Muscle of arm (tissue), 12 donors: ENCODE results near the gene CTSD. TPM values are rescaled to one million over a fixed set of nuclear protein-coding genes. Genes with fewer than 3 reads are reported as not detected.

Source experiments
- DNase-seq: peaks from one replicate; pipeline ENCODE4 v3.0.0-alpha.2; 2013
- polyA plus RNA-seq, 12 donors: library from polyadenylated mRNA; unstranded; fragments of 120-200 nt; gene quantifications; one replicate each; pipeline ENCODE4 v1.2.1, GENCODE V29; 2013; ENCODE audit not compliant: insufficient read length in 12 of 12

CTSD gene
- polyA plus RNA-seq, 12 donors, result 54.4 to 118 (median 79.9) TPM; not detected in 1

DNA sequence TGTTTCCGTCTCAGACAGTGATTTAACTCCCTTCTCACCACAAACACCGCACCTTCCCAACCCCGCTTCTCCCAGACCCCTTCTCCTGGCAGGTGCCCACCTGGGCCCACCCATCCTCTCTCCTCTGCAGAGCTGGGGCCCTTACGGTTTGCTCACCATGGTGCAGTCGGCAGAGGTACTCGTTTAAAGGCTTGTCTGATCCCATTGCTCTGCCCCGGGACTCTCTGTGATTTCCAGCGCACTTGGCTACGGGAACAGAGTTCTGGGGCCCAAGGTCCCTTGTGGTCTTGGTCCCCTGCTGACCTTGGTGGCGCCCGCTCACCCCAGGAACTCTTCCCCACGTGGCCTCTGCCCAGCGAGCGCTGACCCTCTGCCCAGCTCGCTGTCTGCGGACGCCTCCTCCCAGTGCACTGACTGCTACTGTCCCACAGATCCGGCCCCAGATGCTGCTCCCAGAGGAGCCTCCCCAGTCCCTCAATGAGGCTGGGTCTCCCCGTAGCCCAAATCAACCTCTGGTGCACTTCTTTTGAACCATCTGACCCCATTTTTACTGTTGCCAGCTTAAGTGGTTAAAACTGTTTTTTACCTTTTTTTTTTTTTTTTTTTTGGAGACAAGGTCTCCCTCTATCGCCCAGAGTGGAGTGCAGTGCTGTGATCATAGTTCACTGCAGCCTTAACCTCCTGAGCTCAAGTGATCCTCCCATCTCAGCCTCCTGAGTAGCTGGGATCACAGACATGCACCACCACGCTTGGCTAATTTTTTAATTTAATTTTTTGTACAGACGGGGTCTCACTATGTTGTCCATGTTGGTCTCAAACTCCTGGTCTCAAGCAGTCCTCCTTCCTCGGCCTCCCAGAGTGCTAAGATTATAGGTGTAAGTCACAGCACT, 21.3 kb upstream of the CTSD start:
- no peak for DNase-seq

DNA sequence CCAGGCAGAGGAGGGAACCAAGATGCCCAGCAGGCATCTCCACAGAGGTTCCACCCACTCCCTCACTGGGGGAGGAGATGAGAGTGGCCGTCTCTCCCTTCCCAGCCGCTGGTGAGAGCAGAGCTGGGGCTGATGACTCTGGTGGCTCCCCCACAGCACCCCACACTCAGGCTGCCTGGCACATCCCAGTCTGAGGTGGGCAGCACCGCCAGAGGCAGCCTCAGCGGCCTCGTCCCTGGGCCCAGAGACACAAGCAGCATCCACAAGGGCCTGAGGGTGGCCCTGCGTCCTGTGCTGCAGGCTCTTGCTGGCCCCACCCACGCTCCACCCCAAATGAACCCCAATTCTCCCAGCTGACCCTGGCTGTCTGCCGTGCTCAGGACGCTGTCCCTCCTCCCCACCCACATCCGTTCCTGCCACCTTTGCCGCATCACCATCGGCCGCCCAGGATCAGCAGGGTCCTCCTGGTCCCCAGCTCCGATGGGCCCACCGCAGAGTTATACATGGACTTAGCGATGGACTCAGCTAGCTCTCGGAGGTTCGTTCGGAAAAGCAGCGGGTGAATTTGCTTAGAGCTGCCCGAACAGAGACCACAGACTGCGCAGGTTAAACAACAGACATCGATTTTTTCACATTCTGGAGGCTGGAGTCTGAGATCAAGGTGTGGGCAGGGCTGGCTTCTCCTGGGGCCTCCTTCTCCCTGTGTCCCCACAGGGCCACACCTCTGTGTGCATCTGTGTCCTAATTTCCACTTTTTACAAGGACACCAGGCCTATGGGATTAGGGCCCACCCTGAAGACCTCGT, 20.2 kb upstream of the CTSD start:
- DNase-seq, result no peak

DNA sequence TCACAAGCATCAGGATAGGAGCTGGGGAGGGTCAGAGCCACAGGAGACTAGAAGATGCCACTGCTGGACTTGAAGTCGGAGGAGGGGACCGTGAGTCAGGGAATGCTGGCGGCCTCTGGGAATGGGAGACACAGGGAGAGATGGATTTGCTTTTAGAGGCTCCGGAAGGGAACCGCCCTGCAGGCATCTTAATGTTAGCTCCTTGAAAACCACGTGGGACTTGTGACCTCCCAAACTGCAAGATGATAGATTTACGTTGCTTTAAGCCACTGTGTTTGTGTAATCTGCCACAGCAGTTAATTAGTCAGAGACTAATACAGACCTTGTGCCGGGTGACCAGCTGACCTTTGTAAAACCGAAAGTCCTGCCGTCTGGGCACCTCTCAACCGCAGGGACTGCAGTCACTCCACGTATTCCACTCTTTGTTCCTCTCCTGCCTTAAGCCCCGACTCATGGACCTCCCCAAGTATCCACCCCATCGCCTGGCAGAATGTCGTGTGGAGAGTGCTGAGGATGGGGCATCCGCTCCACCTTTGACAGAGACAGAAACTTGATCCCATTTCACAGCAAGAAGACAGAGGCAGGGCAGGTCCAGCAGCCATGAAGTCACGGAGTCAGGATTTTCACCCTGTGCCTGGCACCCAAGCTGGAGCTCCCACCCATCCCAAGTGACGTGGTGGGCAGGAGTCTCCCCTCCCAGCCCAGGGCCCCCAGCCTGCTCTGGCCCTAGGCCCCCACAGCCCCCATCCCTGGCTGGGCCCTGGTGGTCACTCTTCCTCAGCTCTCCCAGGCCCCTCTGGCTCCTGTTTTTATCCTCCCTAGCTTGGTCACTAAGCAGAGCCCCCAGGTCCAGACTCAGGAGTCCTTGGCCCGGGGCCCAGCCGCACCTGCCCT, 19.4 kb upstream of the CTSD start:
- DNase-seq, result no peak

DNA sequence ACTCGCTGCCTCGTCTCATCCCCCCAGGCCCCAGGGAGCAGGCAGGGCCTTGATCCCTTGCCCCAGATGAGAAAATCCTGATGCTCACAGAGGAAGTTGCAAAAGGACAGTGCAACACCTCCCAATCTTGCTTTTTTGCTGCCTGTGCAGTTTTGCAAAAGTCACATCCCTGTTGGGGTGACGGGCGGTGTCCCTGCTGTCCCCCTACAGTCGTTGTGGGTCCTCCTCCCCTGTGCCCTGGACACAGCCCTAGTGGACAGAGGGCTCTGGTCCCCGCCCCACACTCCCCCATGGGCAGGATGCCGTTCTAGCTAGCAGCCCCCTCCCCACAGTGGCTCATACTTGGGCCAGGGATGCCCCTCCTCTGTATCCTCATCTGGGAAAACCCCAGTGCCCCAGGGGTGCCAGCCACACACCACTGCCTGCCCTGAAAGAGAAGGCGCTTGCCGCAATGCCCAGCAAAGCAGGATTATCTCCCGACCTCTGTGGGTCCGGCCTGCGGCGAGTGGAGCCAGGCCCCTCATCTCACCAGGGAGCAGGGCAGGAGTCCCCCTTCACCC, 18.4 kb upstream of the CTSD start:
- no peak for DNase-seq

DNA sequence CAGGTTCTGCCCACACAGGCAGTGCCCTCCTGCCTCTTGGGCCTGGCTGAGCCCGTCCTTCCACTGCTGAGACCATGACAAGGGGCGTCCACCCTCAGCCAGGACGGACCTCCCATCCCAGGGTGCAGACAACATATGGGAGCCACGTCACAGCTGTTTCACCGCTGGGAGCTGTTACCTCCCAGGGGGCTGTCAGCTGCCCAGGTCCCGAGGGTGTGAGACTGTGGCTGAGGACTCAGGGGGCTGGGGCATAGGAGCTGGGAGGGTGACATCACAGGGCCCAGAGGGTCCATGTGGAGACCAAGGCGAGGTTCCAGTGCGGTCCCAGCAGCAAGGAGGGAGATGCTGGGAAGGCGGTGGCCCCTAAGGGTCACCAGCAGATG, 17.9 kb upstream of the CTSD start:
- DNase-seq, result no peak

DNA sequence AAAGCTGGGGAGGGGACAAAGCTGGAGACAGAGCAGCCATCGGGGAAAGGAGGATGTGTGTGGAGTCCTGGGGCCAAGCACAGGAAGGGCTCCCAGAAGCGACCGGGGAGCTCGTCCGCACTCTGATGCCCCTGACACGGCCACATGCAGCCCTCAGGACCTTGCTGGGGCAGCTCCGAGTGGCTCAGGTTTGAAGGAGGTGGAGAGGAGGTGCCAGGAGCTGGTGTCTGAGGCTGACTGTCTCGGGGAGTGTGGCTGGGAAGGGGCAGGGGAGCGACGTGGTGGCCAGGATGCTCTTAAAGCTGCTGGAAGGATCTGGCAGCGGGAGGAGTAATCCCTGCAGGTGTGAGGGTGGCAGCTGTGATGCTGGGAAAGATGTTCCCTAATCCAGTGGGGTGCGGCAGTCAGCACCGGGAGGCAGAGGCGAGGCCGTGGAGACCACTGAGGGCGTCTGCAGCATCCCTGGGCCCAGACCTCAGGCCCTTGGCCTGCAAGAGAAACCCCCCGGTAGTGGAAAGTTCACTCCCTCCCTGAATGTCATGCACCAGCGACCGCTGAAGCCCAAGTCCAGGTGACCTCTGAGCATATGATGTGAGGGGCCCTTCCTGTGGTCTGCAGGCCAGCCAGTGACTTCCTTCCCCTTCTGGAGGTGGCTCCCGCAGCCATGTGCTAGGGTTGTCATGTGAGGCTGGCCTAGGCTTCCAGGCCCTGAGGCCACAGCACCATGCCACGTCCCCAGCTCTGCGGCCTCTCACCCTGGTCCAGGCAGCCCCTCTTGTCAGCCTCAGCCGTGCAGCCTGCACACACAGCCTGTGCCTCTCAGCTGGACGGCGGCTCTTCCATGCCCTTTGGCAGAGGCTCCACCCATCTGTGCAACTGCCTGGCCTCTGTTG, 17.2 kb upstream of the CTSD start:
- DNase-seq, result no peak

DNA sequence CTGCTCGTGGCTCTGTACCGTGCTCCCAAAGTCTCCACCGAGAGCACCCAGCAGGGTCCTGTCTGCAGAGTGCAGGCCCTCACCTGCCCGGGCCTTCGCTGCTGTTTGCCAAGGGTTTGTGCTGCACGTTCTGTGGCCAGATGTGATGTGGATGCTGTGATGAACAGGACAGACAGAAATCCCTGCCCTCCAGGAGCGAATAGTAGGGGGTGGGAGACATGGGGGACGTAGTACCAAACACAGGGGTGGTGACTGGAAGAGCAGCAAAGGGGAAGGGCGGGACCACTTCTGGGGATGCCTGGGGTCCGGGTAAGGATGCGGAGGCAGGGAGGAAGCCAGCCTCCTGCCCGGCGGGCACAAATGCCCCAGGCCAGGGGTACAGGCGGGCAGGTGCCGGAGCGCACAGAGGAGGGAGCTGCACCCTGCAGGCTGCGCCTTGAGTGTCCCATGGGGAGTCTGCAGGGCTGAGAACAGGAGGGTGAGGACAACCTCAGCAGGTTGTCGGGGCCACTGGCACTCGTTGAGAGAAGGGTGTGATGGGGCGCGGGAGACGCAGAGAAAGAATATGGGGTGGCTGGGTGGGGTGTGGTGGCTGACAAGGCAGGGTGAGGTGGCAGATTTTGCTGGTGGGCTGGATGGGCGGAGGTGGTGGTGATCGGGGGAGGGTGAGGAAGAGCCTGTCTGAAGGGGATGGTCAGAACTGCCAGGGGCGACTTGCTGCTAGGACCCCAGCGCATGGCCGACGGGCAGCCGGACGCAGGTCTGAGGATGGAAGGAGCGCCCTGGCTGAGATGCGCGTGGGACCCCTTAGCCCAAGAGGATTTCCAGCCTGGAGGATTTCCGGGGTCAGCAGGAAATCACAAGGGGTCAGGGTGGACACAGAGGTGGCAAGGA, 16.3 kb upstream of the CTSD start:
- DNase-seq, result no peak

DNA sequence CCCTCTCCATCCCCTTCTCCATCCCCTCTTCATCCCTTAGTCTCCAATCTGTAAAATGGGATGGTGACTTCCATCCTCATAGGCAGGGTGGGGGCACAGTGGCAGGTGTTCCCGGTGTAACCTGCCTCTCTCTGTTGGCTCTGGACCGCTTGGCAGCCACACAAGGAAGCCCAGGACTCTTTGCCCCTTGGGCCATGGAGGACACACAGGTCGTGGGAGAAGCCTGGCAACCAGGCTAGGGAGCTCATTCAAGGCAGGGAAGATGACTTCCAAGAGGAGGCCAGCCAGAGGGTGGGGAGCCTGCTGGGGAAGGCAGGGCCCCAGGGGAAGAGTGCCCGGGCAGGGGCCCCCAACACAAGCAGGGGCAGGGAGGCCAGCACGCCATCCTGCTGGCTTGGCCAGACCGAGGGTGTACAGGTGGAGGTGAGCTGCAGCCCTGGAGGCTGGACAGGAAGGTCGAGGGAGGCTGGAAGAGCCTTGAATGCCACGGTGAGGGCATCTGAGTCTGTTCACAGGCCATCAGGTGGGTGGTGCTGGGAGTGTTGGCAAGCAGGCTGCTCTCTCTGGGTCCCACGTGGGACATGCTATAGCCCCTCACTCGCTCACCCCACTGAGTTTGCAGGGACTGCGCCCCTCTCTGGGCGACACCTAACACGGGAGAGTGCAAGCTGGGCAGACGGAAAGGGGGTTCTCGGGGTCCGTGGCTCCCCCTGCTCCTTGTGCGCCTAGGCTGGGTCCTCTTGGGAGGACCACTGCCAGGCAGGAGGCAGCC, 15.5 kb upstream of the CTSD start:
- no peak for DNase-seq

DNA sequence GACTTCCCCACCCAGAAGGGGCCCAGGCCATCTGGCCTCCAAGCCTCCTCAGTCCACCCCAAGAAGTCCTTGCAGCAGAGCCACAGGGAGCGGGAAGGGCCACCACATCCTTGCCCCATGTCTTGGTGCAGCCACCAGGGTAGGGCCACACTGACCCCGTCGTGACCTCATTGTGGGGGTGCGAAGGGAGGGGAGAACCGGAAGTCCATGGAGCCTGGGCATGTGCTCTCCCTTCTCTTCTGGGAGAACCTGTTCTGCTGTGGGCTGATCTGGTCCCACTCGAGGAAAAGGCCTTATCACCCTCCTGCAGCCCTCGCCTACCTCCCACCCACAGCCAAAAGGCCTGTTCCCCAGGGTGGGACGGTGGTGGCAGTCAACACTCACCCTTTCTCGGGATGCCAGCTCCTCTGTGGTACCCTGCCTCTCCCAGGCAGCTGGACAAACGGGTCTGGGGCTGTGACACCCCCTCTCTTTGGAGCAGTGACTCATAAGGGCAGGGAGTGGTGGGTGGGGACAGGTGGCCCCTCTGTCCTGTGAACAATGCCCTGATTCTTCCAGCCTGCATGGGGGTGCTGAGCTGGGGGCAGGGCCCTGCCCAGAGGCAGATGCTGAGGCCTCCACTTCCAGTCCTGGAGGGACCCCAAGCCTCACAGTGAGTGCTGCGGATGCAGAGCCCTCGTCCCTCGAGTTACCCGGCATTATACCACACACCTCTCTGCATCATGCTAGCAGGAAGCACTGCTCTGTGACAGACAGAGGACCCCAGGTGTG, 14.6 kb upstream of the CTSD start:
- no peak for DNase-seq

DNA sequence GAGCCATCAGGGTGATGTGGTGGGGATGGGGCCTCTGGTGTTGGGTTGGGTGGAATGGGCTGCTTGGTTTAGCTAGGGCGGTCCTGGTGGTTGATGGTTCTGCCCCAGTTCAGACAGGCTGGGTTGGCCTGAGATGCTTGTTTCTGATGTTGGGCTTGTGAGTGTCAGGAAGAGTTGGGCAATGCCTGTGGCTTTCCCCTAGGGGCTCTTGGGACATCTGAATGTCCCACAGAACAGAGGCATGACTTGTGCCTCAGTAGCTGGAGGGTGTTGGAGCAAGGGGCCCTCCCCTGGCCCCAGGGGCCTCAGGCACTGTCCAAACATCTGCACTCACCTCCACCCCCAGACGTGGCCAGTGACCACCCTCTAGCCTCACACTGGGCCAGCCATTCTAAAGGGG, 14.0 kb upstream of the CTSD start:
- no peak for DNase-seq

DNA sequence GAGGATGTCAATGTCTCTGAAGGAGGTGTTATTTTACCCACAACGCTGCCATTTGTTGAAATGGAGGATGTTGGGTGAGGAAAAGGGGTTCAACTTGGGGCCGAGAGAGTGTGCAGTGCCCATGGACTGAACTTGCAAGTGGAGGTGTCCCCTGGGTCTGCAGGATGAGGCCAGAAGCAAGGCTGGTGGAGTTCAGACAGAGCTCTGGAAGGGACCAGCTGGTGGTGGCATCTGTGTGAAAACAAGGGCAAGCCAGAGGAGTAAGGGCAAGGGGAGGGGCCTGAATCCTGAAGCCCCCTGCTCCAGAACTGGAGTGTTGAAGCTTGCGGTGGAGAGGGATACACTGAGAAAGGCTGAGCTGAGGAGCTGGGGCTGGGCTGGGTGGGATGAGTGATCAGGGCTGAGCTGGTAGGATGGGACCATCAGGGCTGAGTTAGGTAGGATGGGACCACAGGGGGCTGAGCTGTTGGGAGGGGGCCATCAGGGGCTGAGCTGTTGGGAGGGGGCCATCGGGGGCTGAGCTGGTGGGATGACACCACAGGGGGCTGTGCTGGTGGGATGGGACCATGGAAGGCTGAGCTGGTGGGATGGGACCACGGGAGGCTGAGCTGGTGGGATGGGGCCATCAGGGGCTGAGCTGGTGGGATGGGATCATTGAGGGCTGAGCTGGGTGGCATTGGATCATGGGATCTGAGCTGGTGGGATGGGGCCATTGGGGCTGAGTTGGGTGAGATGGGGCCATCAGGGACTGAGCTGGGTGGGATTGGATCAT, 13.4 kb upstream of the CTSD start:
- DNase-seq, result no peak

DNA sequence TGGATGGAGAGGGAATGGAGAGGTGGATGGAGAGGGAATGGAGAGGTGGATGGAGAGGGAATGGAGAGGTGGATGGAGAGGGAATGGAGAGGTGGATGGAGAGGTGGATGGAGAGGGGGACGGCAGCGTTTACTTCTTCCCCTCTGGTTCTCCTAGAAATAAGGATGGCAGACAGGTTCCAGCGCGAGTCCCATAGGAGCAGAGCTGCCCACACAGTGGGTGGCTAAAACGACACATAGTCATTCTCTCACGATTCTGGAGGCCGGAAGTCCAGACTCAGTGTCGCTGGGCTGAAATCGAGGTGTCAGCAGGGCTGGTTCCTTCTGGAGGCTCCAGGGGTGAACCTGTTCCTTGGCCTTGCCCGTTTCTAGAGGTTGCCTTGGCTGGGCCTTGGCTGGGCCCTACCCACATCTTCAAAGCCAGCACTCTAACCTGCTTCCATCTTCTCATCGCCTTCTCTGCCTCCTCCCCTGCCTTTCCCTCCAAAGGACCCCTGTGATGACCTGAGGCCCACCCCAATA, 12.7 kb upstream of the CTSD start:
- no peak for DNase-seq

DNA sequence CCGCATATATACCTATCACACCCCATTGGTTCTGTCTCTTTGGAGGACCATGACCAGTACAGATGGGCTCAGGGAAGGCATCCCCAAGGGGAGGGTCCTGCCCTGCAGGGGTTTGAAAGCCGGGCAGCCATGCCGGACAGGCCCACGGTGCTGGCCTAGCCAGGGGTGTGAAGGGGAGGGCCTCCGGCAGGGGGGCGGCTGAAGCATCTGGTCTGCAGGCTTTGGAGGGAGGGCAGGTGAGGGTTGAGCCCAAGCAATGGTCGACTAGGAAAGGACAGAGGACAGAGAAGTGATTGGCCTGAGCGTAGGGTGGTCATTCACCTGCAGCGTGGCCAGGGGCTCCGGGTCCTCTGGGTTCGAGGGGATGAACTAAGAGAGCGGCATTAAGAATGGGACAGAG, 11.2 kb upstream of the CTSD start:
- DNase-seq, result no peak

DNA sequence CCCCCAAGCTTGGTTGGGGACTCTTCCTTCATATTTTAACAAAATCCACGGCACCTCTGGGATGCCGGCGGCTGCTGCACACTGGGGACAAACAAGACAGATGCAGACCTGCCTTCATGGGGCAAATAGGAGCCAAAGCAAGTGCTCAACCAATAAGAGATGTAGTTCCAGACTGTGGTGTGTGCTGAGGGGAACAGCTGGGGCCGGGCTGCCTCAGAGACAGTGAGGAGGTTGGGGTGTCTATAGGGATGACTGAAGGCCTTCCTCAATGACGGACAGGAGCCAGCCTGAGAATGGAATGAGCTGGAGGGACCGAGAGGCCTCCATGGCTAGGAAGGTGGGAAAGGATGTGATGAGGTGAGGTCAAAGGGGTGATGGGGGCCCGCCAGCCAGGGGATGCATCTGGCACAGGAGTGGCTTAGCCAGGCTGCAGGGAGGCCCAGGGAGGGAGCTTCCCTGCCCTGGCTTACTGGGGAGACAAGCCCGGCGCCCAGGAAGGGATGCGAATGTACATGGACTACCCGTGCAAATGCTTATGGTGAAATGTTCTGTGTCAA, 10.3 kb upstream of the CTSD start:
- no peak for DNase-seq

DNA sequence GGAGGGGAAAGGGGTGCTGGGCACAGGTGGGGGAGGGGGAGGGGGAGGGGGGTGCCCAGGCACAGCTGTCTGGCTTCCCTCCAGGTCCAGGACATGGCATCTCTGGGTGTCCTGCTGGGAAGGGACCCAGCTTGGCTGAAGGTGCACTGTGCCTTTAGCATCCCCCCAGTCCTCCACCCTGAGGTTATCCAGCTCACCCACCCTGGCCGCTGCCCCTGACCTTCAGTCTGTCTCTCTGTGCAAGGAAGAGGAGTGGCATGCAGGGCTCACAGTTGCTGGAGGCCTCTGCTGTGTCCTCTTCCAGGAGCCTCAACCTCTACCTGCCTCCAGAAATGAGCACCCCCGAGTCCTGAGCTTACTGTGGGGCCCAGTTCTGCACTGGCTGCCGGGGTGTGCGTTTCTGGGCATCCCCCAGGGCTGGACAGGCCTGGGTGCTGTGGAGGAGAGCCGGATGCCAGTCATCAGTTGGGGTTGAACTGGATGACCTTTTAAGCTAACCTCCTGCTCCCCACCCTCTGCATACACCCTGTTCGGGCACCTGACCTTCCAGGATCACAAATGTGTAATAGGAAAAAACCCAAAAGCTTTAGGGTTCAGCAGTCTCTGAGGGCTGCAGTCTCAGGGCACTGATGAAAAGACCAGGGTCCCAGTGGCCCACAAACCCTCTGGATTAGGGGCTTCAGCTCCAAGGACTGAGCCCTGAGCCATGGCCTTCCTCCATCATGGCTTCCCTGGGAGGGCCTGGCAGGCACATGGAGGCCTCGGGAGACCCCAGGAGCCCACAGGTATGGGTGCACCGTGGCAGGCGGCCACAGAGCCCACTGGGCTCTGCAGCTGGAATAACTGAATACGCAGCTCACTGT, 9.6 kb upstream of the CTSD start:
- no peak for DNase-seq
